Stromal cell of bone marrow (primary cell): ENCODE data around the gene HLA-DPB1.
"Not testable (repeated sequence)": the region's sequence is repeated elsewhere in the genome, so short reads cannot be mapped to it uniquely, and the experiment has no call there.

Experiments
- DNase-seq: peaks from one replicate; pipeline ENCODE4 v3.0.0-alpha.2; 2012; ENCODE audit warnings: low read depth

The HLA-DPB1 gene

DNA sequence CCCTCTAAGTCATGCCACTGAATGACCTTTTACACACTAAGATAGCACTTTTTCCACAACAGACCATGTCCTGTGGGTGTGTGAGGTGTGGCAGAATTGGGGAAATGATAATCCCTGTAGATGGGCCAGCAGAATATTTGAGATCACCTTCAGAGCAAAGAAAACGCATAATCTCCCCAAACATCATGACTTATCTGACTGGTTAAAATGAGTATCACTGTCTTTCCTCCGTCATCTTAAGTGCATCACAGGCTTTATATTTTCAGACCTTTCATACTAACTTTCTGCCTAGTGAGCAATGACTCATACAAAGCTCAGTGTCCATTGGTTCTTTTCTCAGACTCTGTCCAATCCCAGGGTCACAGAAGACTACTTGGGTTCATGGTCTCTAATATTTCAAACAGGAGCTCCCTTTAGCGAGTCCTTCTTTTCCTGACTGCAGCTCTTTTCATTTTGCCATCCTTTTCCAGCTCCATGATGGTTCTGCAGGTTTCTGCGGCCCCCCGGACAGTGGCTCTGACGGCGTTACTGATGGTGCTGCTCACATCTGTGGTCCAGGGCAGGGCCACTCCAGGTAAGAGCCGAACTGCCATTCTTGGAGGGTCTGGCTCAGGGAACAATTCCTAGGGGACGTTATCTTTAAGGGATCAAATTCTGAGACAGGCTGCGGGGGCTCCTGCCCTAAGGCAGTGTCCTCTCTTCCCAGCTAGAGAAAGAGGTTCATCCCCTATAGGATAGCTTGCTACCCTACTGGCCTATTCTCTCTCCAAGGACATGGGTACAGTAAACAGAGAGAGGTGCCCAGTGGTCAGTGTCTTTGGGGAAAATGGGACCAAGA is at the start of gene HLA-DPB1:
Gene HLA-DPB1 (plus strand): TSS at position 423 of the 838 bp plus-strand sequence. CDS start 52 bp downstream, at position 475.
- peak; percentile 79 for DNase-seq

DNA sequence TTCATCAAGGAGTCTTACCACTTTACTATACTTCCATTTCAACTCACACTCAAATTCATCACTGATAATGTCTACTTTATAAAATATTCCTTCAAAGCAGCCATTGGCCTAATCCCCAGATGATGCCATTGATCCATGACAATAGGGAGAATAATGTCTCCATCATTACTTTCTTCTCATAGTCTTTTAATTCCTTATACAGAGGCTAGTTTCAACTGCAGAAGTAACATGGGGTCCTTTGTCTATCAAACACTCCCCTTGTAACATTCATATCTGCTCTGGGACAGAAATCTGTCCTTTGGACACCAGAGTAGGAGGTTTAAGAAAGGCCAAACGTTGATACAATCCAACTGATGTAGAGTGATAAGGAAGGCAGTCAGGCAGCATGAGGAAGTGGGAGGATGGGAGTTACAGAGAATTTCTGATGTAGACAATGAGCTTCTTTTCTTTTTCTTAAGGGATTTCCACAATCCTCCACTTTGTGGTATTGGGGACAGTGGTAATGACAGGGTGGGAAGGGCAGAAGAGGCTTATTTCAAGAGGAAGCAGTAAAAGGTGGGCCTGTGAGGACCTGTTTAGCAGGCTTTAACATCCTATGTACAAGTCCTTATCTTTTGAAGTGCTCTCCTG is 47.5 kb upstream of the HLA-DPB1 start:
- no peak for DNase-seq

DNA sequence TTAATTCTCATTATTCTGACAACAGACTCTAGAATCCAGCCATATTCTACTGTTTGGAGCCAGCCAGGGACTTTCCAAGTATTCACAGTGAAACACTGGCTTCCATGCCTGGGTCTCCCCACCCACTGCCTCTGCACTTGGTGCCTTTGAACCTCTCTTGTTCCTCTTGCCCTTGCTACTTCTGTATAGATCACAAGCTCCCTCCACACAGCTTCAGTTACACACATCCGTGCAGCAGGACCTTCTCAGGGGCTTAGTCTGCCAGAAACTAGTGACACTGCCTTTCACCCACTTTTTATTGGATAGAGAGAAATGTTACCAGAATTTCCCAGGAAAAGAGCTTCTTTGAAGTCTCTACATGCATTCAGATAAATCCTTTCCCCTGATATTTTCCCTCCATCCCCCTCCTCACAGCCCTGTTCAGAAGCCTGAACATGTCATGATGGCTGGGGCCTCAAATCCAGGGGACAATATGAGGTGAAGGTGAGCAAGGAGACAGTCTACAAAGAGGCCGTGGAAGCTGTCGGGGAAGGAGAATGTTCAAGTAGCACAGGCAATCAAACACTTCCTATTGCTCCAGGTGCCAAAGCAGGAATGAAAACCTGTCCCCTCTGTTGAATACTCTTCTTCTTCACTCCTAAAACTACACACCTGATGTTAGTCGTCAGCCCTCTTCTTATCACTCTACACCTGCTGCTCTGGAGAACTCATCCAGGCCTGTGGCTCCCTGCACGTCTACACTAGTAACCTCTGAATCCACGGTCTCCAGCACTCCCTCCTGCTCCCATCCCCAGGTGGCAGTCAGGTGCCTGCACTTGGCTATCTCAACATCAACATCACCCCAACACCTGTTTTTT is 46.2 kb upstream of the HLA-DPB1 start:
- DNase-seq: peak; percentile 57

DNA sequence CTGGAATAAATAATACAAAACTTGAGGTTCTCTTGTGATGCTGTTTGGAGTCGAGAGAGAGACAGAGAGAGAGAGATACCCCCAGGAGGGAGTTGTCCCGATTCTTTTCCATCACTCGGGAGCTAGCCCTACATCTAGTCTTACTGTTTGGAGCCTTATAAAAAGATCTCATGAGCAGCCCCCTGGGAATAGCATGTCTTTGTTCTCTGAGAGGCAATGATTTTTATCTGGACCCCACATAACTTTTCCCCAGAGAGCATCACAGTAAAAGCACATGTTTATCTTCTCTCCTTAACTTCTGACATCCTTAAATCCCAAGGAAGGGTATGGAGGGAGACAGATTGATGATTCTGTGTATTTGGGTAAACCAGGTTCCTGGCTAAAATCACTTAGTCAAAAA is 45.5 kb upstream of the HLA-DPB1 start:
- no peak for DNase-seq

- DNase-seq: no peak
Observed at GRCh38 chr6:33034554-33034953, 41.2 kb upstream of the HLA-DPB1 start.

- no peak for DNase-seq
Observed at GRCh38 chr6:33036535-33036934, 39.3 kb upstream of the HLA-DPB1 start.

GRCh38 chr6:33040157-33040556 is 35.6 kb upstream of the HLA-DPB1 start:
- no peak for DNase-seq

GRCh38 chr6:33049323-33050013 is 26.3 kb upstream of the HLA-DPB1 start:
- no peak for DNase-seq

DNA sequence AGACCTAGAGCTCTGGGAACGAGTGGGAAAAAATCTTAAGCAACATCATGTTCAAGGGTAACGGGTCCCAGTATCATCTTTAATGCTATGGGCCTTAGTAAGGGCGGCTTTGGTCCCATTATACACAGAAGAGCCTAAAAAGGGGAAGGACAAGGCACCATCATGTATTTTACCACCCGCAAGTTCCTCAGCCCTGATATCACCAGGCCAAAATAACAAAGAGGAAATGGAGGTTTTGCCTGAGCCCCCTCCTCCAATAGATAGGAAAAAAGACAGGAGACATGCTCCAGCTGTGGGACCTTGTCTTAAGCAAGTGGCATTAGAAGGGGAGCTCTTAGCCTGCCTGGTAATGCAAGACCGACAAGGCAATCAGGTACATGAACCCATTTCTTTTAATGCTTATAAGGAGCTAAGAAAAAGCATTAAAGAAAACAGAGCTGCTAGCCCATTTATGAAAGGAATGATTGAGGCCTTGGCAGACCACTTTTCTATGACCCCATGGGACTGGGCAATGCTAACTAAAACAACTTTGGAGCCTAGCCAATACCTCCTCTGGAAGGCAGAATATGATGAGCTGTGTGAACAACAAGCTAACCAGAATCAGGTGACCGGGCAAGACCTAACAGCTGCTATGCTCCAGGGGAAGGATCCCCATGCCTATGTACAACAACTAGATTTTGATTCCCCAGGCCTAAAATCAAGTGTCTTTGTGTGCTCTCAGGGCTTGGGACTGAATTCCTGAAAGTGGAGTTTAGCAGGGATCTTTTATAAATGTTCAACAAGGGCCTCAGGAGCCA is 25.6 kb upstream of the HLA-DPB1 start:
- DNase-seq: no peak

DNA sequence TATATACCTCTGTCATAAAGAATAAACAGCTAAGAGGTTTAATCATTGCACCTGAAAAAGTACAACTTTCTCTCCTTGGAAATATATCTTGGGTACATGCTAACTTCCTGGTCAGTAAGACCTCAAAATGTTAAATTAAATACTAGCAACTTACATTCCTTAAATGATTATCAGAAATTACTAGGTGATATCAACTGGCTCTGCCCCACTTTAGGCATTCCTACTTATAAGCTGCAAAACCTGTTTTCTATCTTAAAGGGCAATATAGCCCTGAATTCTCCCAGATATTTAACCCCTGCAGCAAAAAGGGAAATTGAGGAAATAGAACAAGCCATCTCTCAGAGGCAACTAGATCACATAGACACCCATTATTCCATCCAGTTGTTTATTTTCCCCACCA is 23.2 kb upstream of the HLA-DPB1 start:
- DNase-seq: no peak

DNA sequence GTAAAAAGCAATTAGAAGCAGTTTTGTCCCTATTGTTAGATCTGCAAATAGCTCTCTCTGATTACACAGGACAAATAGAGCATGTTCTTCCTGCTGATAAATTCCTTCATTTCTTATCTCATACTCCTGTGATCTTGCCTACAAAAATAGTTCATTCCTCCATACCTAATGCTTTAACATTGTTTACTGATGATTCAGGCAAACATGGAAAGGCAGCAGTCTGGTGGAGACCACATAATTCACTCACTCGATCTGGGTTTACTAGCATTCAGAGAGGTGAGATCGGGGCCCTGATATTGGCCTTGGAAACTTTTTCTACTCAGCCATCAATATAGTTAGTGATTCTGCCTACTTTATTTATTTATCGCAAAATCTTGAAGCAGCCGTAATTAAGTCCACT is 22.6 kb upstream of the HLA-DPB1 start:
- no peak for DNase-seq

DNA sequence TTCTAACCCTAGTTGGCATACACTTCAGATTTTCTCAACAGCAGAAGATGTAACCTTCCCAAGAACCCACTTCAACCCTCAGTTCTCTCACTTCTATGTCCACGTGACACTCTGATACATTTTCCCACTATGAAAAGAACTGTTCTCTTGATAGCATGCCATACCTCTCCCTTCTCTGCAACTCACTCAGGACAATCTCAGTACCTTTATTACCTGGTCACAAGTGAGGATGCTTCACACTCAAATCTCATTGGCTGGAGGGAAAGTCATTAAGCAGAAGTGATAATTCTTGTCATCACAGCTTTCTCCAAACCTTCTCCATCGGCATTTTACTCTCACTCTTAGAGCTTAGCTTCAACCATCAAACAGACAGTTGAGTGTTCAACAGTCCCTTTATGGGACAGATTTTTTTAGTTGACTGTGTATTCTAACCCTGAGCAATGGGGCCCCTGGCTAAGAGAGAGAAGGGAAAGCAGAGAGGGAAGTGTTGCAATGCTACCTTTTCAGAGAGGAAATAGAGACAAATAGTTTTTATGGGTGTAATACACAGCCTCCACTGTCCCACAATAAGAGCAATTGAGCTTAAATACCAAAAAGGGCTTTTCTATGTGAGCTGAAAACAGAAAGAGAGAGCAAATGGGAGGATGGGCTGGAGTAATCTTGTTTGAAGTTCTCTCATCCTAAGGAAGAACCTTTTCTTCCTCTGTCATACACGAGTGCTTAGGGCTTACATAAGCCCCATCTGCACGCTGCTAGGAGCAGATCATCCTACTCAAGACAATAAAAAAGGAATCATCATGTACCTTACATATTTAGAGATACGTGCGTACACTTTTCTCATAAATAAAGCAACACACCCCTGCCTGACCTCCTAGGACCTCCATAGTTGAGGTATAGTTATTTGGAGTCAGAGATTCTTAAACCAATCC is 18.3 kb upstream of the HLA-DPB1 start:
- DNase-seq: no peak

- DNase-seq: no peak
Observed at GRCh38 chr6:33061987-33062386, 13.8 kb upstream of the HLA-DPB1 start.

DNA sequence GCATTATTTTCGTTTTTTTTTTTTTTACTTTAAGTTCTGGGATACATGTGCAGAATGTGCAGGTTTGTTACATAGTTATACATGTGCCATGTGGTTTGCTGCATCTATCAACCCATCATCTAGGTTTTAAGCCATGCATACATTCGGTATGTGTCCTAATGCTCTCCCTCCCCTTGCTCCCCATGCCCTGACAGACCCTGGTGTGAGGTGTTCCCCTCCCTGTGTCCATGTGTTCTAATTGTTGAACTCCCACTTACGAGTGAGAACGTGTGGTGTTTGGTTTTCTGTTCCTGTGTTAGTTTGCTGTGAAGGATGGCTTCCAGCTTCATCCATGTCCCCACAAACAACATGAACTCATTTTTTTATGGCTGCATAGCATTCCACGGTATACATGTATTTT is 12.4 kb upstream of the HLA-DPB1 start:
- DNase-seq: not testable (repeated sequence)

GRCh38 chr6:33064723-33065122 is 11.1 kb upstream of the HLA-DPB1 start:
- no peak for DNase-seq

DNA sequence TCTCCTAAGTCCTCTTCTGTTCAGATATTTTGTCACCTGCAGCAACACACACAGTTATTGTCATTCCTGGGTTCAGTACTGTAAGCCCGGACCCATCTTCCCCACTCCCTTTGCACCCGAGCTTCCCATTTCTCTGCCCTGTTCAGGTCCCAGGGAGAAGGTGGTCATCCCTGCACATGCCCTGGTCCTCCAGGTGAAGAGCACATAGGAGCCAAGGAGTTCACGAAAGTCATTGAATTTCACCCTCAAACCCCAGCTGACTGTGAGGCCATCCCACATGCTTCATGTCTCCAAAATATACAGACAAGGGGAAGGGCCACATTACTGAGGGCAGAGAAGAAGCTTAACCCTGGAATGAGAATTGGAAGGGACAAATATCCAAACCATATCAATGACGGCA is 10.5 kb upstream of the HLA-DPB1 start:
- DNase-seq: no peak

- DNase-seq: no peak
Observed at GRCh38 chr6:33066917-33067521, 8.8 kb upstream of the HLA-DPB1 start.

DNA sequence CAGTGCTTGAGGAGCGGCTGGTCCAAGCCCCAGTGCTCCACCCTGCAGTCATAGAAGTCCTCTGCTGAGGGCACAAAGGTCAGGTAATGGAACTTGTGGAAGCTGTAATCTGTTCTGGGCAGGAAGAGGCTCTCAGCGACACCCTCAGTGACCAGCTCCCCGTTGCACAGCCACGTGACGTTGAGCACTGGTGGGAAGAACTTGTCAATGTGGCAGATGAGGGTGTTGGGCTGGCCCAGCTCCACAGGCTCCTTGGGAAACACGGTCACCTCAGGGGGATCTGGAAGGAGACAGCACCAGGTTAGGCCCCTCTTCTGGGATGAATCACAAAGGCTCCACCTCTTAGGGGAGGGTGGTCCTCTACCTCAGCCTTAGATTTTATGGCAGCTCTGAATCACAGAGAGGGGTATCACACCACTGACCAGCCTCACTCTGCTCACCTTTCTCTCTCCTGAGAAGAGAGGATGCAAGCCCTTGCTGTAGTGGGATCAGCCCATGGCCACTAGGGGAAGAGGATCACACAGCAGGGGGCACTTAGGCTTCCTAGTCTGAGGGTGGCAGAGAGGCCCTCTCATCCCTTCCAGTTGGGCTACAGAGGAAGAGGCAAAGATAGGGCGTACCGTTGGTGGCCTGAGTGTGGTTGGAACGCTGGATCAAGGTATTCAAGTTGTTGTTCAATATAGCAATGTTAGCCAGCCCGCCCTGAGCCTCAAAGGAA is 6.6 kb upstream of the HLA-DPB1 start:
- no peak for DNase-seq

DNA sequence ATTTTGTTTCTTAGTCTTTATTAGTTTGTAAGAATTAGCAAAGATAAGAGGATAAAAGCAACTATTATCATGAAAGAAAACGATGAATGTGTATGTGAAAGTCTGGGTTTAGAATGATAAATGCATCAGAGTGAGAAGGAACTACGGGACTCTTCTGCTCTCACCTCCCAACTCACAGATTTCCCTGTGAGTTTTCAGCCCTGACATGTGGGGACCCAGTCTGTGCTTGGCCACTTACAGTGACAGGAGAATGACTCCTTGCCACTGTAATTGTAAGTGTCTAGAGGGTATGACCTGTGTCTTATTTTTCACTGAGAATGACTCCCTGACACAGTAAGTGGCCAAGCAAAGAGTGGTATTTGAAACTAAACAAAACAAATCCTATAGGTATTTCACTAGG is 4.9 kb upstream of the HLA-DPB1 start:
- DNase-seq: no peak
